HG02852 (cell line): ENCODE results near the gene RSPH10B.
"Not testable (repeated sequence)": the region's sequence is repeated elsewhere in the genome, so short reads cannot be mapped to it uniquely, and the experiment has no call there.

ENCODE experiments used
- ATAC-seq: cut with Tn5 transposase; IDR thresholded peaks from one replicate; pipeline ENCODE4 v1.9.1; 2021; ENCODE audit warnings: mild to moderate bottlenecking, moderate library complexity; ENCODE audit not compliant: unreplicated experiment

Gene RSPH10B

GRCh38 chr7:5970347-5970911, at the start of gene RSPH10B:
TSS of gene RSPH10B (minus strand) at chr7:5970689. CDS start at chr7:5967116, 3,573 bp downstream.
- not testable (repeated sequence) for ATAC-seq

- ATAC-seq: no peak
These were observed 46.1 kb upstream of the RSPH10B start for GRCh38 chr7:6016653-6016966.

GRCh38 chr7:6015917-6016652, 45.6 kb upstream of the RSPH10B start:
- ATAC-seq: no peak

GRCh38 chr7:6012355-6013104, 42.0 kb upstream of the RSPH10B start:
- no peak for ATAC-seq

- ATAC-seq: no peak
These were observed 41.1 kb upstream of the RSPH10B start for GRCh38 chr7:6011541-6011940.

GRCh38 chr7:6010370-6010769, 39.9 kb upstream of the RSPH10B start:
- ATAC-seq: not testable (repeated sequence)

- ATAC-seq: peak; percentile 94
These were observed 38.5 kb upstream of the RSPH10B start, which contains the start of the genes AIMP2 and PMS2 for GRCh38 chr7:6008668-6009611. TSS of gene AIMP2 (plus strand) at chr7:6009272. CDS start at chr7:6009364, 92 bp downstream. TSS of gene PMS2 (minus strand) at chr7:6009049. CDS start at chr7:6009019, 30 bp downstream.

GRCh38 chr7:6007835-6008590, 37.5 kb upstream of the RSPH10B start:
- not testable (repeated sequence) for ATAC-seq

GRCh38 chr7:6007386-6007785, 36.9 kb upstream of the RSPH10B start:
- no peak for ATAC-seq

GRCh38 chr7:5997210-5997808, 26.8 kb upstream of the RSPH10B start:
- ATAC-seq: no peak

GRCh38 chr7:5987061-5987460, 16.6 kb upstream of the RSPH10B start:
- ATAC-seq: not testable (repeated sequence)

- ATAC-seq: not testable (repeated sequence)
These were observed 9.3 kb upstream of the RSPH10B start for GRCh38 chr7:5979680-5980314.

- ATAC-seq: not testable (repeated sequence)
These were observed 3.1 kb upstream of the RSPH10B start for GRCh38 chr7:5973580-5973979.

- ATAC-seq: not testable (repeated sequence)
These were observed 6.7 kb downstream of the RSPH10B start for GRCh38 chr7:5963810-5964209.

GRCh38 chr7:5963205-5963604, 7.3 kb downstream of the RSPH10B start:
- not testable (repeated sequence) for ATAC-seq

GRCh38 chr7:5934945-5935450, 35.5 kb downstream of the RSPH10B start:
- not testable (repeated sequence) for ATAC-seq

- ATAC-seq: not testable (repeated sequence)
These were observed 38.4 kb downstream of the RSPH10B start for GRCh38 chr7:5931905-5932644.

GRCh38 chr7:5931250-5931649, 39.2 kb downstream of the RSPH10B start:
- ATAC-seq: not testable (repeated sequence)
